Fibroblast of peridontal ligament (primary cell): ENCODE measurements around the gene TPRN.

Experiments
- DNase-seq: peaks from one replicate; pipeline ENCODE4 v3.0.0-alpha.2; 2010; ENCODE audit errors: extremely low read depth

The TPRN gene

DNA sequence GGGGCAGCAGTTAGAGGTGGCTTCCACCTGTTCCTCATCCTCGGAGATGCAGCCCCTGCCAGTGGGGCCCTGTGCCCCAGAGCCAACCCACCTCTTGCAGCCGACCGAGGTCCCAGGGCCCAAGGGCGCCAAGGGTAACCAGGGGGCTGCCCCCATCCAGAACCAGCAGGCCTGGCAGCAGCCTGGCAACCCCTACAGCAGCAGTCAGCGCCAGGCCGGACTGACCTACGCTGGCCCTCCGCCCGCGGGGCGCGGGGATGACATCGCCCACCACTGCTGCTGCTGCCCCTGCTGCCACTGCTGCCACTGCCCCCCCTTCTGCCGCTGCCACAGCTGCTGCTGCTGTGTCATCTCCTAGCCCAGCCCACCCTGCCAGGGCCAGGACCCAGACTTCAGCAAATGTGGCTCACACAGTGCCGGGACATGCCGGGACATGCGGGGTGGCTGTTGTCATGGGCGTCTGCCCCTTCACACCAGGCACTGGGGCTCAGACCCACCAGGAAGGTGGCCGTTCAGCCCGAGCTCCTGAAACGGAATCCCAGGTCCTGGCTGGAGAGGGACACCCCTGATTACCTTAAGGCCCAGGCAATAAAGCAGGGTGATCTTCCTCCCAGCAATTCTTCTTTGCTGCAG, 25.3 kb upstream of the TPRN start:
- no peak for DNase-seq

DNA sequence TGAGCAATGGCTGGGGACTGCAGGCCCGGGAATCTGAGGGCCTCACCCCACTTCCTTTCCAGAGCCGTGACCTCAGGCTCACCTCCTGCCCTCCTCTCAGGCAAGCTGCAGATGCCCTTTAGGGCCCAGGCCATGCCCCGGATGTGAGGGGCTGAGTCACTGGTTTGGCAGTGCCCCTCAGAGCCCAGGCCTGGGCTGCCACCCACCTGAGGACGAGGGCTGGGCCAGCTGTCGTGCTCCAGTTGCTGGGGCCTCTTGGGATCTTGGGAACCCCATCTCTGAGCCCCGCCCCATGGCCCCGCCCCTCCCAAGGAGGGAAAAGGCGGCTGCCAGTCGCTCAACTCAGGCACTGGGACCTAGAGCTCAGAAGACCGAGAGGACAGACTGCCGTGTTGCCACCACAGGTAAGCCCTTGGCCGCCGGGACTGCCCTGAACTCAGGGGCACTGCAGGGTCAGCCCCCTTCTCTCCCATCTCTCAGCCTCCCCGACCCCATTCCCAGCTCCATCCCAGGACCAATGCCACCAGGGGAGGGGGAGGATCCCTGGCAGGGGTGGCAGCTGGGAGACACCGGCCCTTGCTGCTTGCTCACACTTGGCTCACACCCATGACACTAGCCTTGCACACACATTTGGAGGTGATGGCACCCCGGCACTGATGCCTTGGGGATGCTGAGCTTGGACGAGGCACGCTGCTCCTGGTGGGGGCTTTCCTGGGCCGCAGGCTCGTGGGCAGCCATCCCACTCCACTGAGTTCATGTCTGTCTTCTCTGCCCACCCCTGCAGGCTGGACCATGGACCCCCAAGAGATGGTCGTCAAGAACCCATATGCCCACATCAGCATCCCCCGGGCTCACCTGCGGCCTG, 24.5 kb upstream of the TPRN start, which contains the start of gene CYSRT1:
TSS of gene CYSRT1 (plus strand) at position 345 of the 865 bp plus-strand sequence. CDS start at position 793, 448 bp downstream.
- no peak for DNase-seq

DNA sequence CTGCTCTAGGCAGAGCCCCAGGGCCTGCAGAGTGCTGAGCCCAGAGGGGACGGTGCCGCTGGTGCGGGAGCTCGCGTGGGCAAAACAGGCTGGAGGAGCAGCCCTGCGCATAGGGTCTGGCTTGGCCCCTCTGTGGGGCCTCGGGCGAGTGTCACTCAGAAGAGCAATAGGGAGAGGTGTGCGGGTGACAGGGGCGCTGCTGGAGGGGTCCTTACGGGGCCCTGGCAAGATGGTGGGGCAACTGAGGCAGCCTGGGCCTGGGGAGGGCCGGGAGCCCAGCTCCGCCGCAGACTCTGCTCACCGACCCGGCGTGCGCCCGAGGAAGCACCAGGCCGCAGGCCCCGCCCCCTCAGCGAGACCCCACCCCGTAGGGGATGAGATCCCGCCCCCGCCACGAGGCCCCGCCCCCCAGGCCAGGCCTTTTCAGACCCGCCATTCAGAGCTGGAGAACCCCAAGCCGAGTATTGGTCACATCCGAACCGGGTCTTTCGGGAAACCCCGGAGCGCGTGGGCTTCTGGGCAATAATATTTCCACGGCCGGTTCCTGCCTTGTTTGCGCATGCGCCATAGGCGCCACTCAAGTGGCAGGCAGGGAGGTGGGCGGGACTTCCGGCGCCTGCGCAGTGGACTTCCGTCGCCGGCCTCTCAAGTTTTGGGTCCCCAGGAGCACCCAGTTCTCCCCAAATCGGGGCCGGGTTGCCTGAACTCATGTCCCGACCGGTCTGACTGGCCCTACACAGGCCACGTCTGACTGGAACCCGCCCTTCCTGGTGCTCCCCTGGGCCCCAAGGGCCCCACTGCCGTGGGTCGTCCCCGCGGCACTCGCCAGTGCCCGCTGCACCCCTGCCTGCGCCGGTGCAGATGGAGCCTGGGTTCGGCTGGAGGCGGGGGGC, 22.8 kb upstream of the TPRN start:
- DNase-seq: peak; percentile 99

DNA sequence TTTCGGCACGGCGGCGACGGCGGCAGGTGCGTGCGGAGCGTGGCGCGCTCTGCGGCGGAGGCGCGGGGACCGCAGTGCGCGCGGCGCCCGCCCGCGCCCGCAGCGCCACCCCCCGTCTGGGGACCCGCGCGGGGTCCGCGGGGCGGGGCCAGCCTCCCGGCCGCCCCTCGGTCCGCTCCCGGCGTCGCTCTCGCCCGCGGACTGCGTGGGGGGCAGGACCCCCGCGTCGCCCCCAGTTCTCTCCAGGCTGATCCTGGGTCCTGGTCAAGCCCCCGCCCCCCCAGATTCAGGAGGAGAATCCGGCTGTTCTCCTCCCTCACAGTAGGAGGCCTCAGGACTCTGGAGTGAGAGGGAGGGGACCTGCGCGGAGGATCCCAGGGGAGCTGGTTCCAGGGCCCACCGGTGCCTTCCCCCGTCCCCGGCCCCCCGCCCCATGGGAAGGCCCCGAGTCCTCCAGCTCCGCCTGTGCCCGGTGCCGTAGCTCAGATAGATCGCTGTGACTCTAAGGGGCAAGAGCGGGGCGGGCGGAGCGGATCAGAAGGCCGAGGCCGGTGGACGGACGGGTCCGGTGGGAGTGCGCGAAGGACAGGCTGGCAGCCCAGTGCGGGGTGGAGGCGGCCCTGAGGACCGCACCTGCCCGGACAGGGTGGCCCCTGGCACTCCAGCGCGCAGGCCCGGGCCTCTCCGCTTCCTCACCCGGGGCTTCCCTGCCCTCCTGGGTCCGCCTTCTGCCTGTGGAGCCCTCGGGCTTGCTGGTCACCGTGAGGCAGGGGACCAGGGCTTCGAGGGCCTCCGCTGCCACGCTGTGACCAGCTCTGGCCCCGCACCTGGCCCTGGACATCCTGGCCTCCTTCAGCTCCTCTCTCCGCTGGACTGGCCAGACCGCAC, 21.9 kb upstream of the TPRN start, which contains the start of gene RNF208:
TSS of gene RNF208 (minus strand) at position 51 of the 888 bp plus-strand sequence. CDS start 1,028 bp downstream, outside the sequence.
- DNase-seq: no peak

DNA sequence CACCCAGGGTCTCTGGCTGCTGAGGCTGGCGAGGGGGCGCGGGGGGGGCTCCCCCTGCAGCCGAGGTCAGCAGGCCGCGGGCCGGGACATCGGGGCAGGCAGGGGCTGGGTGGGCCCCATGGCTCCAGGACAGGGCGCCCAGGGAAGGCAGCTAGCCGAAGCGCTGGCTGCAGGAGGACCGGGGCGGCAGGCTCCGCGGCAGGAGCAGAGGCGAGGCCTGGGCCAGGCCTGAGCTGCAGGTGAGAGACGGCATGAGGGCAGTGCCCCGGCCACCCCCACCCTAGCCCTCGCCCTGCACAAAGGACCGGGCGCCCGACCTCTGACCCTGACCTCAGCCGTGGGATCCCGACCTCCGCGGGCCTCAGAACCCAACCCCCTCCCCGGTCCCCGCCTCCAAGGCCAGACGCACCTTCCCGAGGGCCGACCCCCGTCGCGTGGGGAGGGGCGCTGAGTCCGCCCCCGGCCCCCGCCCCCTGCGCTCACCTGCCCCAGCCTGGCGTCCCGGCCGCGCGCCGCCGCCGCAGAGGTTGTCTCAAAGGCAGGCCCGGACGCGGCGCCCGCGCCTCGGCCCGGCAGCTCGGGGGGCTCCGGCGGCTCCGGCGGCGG, 21.1 kb upstream of the TPRN start:
- no peak for DNase-seq

DNA sequence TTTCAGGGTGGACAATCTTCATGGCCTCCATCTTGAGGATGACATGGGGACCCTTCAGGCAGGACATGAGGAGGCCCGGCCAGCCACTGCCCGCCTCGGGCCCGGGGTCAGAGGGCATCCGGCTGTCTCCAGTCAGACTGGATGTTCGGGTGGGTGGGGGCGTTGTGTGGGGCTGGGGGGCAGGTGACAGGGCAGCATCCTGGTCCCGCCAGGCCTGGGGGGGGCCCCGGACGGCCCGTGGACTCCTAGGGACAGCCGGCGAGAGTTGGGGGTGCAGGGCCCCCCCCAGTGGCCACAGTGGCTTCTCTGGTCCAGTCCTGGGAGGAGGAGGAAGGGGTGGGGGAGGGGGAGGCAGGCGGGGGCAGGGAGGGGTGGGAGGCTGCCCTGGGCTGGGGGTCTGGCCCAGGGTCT, 20.6 kb upstream of the TPRN start:
- no peak for DNase-seq

DNA sequence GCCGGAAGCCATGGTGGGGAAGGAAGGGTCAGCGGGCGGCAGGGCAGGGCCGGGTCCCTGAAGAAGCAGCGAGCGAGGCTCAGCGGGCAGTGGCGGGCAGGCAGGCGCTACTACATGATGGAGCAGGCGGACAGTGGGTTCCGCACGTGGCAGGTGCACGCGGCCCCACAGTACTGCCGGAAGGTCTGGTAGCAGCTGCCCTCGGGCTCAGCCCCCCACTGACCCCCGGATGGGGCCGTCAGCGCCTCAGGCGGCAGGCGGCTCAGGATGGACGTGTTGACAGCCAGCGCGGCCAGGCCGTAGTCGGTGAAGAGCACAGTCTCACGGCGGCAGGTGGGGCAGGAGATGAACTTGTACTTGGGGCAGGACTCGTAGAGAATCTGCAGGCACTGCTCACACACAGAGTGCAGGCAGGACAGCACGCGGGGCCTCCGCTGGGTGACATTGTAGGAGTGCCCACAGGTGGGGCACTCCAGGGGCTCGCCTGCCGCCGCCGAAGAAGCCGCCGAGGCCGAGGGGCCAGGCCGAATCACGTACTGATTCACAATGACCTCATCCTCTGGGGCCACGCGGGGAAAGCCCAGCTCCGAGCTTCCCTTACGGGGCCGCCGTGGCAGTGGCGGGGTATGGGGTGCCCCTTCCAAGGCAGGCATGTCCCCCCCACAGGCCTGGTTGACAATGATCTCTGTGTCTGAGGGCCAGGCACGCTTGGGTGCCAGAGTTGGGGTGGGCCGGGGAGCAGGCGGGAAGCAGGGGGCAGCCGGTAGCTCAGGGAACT, 20.0 kb upstream of the TPRN start:
- no peak for DNase-seq

DNA sequence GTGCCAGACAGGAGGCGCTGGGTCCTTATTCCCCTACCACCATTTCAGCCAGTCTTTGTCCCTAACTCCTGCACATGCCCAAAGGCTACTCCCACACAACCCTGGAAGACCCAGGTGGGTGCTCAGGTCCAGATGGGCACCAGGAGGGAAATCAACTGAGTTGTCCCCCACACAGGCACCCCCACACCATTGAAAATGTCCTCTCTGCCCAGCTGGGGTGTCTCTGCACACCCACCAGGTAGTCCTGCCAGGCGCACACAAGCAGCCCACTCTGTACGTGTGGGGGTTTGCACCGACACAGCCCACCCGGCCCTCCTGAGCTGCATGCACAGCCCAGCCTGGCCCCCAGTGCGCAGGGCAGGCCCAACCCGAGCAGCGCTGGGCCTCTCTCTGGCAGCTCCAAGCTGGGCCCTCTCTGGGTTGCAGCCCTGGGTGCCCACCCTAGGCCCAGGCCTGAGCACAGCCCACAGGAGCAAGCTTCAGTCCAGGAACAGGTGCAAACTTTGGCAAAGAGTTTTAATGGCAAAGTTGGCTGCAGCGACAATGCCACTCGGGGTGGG, 19.3 kb upstream of the TPRN start:
- DNase-seq: no peak

DNA sequence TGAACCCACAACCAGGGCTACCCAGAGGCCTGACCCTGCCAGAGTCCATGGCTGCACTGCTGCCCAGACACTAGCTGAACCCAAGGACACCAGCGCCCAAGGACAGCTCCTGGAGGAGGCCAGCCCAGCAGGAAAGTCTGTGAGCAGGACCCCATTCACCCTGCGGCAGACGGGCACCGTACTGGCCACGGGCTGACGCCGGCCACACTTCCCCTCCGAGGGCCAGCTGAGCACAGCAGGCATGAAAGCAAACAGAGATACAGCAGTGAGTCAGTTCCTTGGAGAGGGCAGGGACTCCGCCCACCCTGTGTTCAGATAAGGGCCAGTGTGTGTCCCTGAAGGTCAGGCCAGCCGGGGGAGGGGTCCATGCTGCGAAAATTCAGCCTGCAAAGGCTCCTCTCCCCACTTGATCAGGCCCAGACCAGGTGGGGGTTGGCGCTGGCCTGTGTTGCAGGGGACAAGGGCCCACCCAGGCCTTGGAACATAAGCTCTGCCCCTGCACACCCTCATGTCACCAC, 18.3 kb upstream of the TPRN start:
- DNase-seq: no peak

DNA sequence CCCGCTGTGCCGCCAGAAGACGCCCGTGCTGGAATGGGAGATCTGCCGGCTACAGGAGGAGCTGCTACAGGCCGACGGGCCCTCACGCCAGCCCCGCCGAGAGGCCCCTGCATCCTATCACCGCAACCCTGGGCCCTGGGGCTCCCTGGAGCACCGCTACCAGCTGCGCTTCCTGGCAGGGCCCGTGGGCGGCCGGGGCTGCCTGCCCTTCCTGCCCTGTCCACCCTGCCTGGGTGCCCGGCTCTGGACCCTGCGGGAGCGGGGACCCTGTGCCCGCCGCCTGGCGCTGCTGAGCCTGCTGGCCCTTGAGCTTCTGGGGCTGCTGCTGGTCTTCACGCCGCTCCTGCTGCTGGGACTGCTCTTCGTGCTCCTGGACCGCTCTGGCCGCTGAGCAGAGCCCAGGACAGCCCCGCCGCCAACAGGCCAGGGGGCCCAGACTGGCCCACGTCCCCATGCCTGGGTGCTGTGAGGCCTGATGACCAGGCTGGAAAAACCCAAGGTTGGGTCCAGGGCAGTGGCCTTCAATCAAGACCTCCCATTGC, 17.7 kb upstream of the TPRN start:
- DNase-seq: no peak

DNA sequence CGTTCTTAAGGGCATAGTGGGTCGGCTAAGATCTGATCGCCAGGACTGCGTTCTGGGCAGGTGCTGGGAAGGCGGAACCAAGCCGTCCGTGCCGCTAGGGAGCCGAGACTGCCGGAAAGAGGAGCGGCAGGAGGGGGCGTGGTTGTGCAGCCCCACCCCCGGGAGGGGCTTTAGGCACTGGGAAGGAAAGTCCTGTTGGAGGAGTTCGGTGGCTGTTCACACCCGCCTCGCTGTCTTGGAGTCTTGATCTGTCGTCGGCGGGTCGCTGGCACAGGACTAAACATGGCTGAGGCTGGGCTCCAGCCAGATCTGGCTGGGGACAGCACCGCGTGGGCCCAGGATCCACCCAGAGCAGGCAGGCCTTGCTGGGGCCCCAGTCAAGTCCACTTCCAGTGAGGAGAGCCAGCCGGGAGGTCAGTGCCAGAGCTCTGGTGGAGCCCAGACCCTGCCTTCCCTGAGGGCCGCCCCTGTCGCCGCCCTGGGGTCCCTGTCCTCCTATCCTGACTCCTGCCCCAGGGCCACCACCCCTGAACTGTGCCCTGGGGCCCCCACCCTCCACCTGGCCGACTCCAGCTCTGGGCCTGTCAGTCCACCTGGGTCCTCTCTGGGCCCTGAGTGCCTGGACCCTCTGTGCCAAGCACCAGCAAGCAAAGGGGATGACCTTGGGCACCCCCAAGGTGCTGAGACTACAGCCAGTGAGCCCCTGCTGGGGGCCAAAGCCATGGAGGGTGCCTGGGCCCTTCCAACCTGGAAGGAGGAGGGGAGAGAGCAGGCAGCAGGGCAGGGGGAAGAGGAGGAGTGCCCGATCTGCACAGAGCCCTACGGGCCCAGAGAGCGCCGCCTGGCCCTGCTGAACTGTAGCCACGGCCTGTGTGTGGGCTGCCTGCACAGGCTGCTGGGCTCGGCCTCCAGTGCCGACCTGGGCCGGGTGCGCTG, 17.0 kb upstream of the TPRN start:
- no peak for DNase-seq

DNA sequence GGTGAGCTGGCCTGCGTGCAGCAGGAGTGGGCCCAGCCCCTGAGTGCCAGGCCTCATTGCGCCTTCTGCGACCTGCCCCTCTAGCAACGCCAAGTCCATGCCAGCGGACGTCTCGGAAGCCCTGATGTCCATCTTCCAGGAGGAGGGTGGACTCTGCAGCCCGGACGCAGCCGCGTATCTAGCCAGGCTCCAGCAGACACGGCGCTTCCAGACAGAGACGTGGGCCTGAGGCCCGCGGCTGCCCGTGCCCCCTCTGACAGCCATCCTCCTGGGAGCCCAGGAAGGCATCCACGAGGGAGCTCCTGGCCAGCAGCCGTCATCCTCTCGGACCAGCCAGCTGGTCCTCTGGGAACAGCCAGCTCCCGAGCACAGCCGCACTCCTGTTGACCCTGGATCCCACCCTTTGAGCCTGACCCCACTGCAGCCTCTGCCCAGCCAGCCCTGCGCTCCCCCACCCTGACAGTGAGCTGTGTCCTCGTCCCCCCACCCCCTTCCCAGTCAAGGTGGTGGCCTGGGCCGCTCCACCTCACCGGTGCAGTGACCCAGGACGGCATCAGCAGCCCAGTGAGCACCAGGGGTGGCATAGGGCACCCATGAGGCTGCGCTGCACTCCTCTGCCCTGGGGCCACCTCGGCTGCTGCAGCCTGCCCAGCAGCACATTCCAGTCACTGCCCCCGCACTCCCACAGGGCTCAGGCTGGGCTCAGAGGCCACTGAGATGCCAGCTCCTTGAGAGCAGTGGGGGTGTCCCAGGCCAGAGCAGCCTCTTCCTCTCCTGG, 15.8 kb upstream of the TPRN start:
- no peak for DNase-seq

DNA sequence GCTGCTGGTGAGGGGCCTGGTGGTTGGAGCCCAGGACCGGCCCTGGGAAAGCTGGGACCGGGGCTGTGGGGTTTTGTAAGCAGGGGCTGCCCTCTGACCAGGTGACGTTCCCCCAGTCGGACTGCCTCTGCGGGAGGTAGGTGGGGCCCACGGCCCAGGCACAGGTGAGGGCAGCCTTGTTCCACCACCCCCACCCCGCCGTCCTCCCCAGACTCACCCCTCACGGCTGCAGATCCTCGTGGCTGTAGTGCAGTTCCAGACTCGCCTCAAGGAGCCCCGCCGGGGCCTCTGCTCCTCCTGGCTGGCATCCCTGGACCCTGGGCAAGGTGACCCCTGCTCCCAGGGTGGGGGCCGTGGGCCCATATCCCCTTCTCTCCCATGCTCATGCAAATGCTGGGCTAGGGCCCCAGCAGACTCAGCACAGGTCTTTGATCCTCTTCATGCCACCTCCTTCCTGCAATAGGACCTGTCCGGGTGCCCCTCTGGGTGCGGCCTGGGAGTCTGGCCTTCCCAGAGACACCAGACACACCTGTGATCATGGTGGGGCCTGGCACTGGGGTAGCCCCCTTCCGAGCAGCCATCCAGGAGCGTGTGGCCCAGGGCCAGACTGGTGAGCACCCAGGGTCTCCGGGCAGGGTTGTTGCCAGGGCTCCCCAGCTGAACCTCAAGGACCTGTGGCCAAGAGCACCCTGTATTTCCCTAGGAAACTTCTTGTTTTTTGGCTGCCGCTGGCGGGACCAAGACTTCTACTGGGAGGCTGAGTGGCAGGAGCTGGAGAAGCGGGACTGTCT, 14.8 kb upstream of the TPRN start:
- DNase-seq: no peak

DNA sequence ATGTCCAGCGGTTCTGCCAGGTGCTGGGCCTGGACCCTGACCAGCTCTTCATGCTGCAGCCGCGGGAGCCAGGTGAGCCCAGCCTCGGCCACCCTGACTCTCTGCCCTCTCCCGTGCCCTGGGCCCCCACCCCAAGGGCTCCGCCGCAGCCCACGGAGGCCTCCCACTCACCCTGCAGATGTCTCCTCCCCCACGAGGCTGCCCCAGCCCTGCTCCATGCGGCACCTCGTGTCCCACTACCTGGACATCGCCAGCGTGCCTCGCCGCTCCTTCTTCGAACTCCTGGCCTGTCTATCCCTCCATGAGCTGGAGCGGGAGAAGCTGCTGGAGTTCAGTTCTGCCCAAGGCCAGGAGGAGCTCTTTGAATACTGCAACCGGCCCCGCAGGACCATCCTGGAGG, 14.1 kb upstream of the TPRN start:
- DNase-seq: no peak

DNA sequence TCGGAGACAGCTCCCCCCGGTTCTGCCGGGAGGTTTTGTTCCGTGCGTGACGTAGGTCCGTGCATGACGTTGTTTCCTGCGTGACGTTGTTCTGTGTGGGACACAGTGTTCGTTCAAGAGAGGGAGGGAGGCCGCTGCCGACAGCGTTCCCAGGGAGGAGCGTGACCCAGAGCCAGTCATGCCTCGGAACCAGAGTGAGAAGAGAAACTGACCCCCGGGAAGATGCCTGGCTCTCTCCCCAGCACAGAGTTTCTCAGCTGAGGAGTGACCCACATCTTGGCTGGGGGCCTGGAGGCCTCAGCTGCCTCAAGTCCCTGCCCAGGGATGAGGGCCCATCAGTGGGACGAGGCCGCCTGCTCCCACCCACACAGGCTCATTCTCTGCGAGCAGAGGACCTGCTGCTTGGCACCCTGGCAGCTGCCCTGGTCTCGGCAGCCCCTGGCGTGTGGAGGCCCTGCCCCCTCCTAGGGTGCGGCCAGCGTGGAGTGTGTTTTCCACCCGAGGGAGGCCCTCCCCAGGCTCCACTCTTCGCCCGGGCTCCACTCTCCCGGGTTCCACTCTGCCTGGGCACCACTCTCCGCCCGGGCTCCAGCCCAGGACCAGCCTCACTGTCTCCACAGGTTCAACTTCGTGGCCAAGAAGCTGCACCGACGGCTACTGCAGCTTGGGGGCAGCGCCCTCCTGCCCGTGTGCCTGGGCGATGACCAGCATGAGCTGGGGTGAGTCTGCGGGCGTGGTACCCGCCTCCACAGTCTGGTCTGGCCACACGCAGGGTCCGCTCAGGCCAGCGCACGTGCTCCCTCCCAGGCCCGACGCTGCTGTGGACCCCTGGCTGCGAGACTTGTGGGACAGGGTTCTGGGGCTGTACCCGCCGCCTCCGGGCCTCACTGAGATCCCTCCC, 12.9 kb upstream of the TPRN start:
- DNase-seq: no peak
